Liver (tissue), 9 donors: ENCODE results near the gene VWA5B2. TPM values are rescaled to one million over a fixed set of nuclear protein-coding genes. Genes with fewer than 3 reads are reported as not detected.

Experiments used
- DNase-seq: peaks from one replicate; pipeline ENCODE4 v3.0.0-alpha.2; 2017; ENCODE audit warnings: low spot score
- H3K27ac ChIP-seq, 2 donors: one replicate each; pipeline ENCODE4 v1.7.0; 2013; ENCODE audit warnings: inconsistent platforms in 2 of 2, low read length in 2 of 2, control low read depth in 1 of 2, low read depth in 1 of 2, mild to moderate bottlenecking in 1 of 2
- H3K27me3 ChIP-seq, 4 donors: one replicate each; pipeline versions ENCODE4 v1.6.1 to v1.7.0; 2013; ENCODE audit warnings: low read length in 3 of 4, inconsistent platforms in 1 of 4, mild to moderate bottlenecking in 1 of 4, moderate library complexity in 1 of 4; ENCODE audit not compliant: control insufficient read depth in 4 of 4, insufficient read depth in 4 of 4
- H3K36me3 ChIP-seq, 4 donors: one replicate each; pipeline versions ENCODE4 v1.6.1 to v1.7.0; 2013; ENCODE audit warnings: low read length in 3 of 4, mild to moderate bottlenecking in 3 of 4, low read depth in 1 of 4, moderate library complexity in 1 of 4; ENCODE audit not compliant: control insufficient read depth in 4 of 4, insufficient read depth in 3 of 4
- H3K4me1 ChIP-seq, 4 donors: one replicate each; pipeline versions ENCODE4 v1.6.1 to v1.7.0; 2013; ENCODE audit warnings: low read length in 3 of 4, mild to moderate bottlenecking in 3 of 4, moderate library complexity in 1 of 4; ENCODE audit not compliant: control insufficient read depth in 4 of 4, insufficient read depth in 4 of 4
- H3K4me3 ChIP-seq, 3 donors: one replicate each; pipeline versions ENCODE4 v1.6.1 to v1.7.0; 2013; ENCODE audit warnings: low read length in 3 of 3, control low read depth in 1 of 3, low read depth in 1 of 3, mild to moderate bottlenecking in 1 of 3
- H3K9ac ChIP-seq, 2 donors: one replicate each; pipeline ENCODE4 v1.7.0; 2013; ENCODE audit warnings: low read length in 2 of 2, mild to moderate bottlenecking in 2 of 2, moderate library complexity in 2 of 2, control low read depth in 1 of 2, low read depth in 1 of 2
- H3K9me3 ChIP-seq, 4 donors: one replicate each; pipeline versions ENCODE4 v1.6.1 to v1.7.0; 2013; ENCODE audit warnings: low read length in 3 of 4; ENCODE audit not compliant: control insufficient read depth in 4 of 4
- EGR1 ChIP-seq, 2 donors: IDR thresholded peaks; 2 replicates each; pipeline ENCODE4 v1.6.1; 2016 to 2018; ENCODE audit warnings: antibody characterized with exemption in 2 of 2, low read depth in 2 of 2
- GABPA ChIP-seq, 2 donors: IDR thresholded peaks in 1 of 2; conservative IDR thresholded peaks in 1 of 2; 2 replicates each; pipeline ENCODE4 v1.6.1; 2016; ENCODE audit warnings: antibody characterized with exemption in 2 of 2, mild to moderate bottlenecking in 1 of 2, moderate library complexity in 1 of 2
- HNF4A ChIP-seq, 2 donors: conservative IDR thresholded peaks; 2 replicates each; pipeline ENCODE4 v1.6.1; 2016; ENCODE audit warnings: antibody characterized with exemption in 2 of 2, mild to moderate bottlenecking in 2 of 2
- HNF4G ChIP-seq: IDR thresholded peaks from 2 replicates; pipeline ENCODE4 v1.6.1; 2016; ENCODE audit warnings: antibody characterized with exemption
- JUND ChIP-seq, 2 donors: IDR thresholded peaks; 2 replicates each; pipeline ENCODE4 v1.6.1; 2016; ENCODE audit warnings: antibody characterized with exemption in 2 of 2
- NR2F2 ChIP-seq: IDR thresholded peaks from 2 replicates; pipeline ENCODE4 v1.6.1; 2016; ENCODE audit warnings: antibody characterized with exemption
- RAD21 ChIP-seq, 2 donors: IDR thresholded peaks; 2 replicates each; pipeline ENCODE4 v1.6.1; 2016; ENCODE audit warnings: antibody characterized with exemption in 2 of 2, mild to moderate bottlenecking in 2 of 2
- RXRA ChIP-seq, 2 donors: IDR thresholded peaks; 2 replicates each; pipeline ENCODE4 v1.6.1; 2017 to 2018; ENCODE audit warnings: antibody characterized with exemption in 2 of 2, mild to moderate bottlenecking in 1 of 2
- SP1 ChIP-seq: IDR thresholded peaks from 2 replicates; pipeline ENCODE4 v1.6.1; 2018; ENCODE audit warnings: antibody characterized with exemption, mild to moderate bottlenecking
- TAF1 ChIP-seq: conservative IDR thresholded peaks from 2 replicates; pipeline ENCODE4 v1.6.1; 2016; ENCODE audit warnings: antibody characterized with exemption, mild to moderate bottlenecking
- WGBS: extraction: QIAGEN DNeasy Blood & Tissue Kit; methylation state at CpG from one replicate; pipeline ENCODE4 v1.1.7; 2013; 5-methylcytosine and 5-hydroxymethylcytosine counted together
- polyA plus RNA-seq, 2 donors: library from polyadenylated mRNA; stranded (reverse) in 1 of 2; unstranded in 1 of 2; fragments of 200-250 nt in 1 of 2; fragments of >200 nt in 1 of 2; fragmentation: Nextera tagmentation in 1 of 2; extraction: Ambion mirVana in 1 of 2; gene quantifications; one replicate each; pipeline versions ENCODE4 v1.2.1 to v1.2.3, GENCODE V29; 2013 to 2015
- total RNA-seq, 2 donors: library from RNA; depleted of rRNA; stranded (reverse); fragments of >200 nt; gene quantifications; one replicate each; pipeline ENCODE4 v1.2.3, GENCODE V29; 2014
- TF ChIP-seq, protein P1 (sequence below): IDR thresholded peaks from 2 replicates; pipeline ENCODE4 v1.6.1; 2016; ENCODE audit warnings: antibody characterized with exemption
- TF ChIP-seq, protein P2 (sequence below): IDR thresholded peaks from 2 replicates; pipeline ENCODE4 v1.6.1; 2016; ENCODE audit warnings: antibody characterized with exemption, mild to moderate bottlenecking
- TF ChIP-seq, protein P3 (sequence below): fragments of 150-350 bp; IDR thresholded peaks from 2 replicates; pipeline ENCODE4 v1.5.1; 2017; ENCODE audit warnings: improper control_type of control experiment, low read depth, low read length; ENCODE audit not compliant: missing input control
- donor health status: healthy.
- donor health status: healthy.
- donor health status: healthy.
- donor health status: healthy.
- donor health status: healthy.

VWA5B2 gene
- total and polyA plus RNA-seq, 4 donors = under 0.01 to 0.14 (median 0.08) TPM; not detected in 1

DNA sequence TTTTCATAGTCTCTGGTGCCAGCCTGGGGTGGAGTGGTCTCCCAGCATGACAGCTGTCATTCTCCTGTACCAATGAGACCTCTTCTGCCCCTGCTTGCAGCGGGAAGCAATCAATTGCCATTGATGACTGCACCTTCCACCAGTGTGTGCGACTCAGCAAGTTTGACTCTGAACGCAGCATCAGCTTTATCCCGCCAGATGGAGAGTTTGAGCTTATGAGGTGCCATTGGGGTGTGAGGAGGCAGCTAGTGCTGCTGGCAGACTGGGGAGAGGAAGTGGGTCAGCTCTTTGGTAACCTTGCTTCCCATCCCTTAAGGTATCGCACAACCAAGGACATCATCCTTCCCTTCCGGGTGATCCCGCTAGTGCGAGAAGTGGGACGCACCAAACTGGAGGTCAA, 47.8 kb upstream of the VWA5B2 start:
- peaks cover 20 to 70% (median 46%) of the 10 kb centered on the region in 4 donors for H3K36me3 ChIP-seq
- H3K27ac ChIP-seq = no peak overlapping the region
- H3K9me3 ChIP-seq = no peaks in the 10 kb centered on the region
- H3K4me1 ChIP-seq = peaks cover 5 to 21% (median 15%) of the 10 kb centered on the region in 4 donors
- TF ChIP-seq HNF4G (no peak), HNF4A (conservative IDR thresholded peaks at IDR 0.05) (no peak), NR2F2 (no peak), TAF1 (no peak), RAD21 (IDR thresholded peaks at IDR 0.05) (no peak), GABPA (IDR thresholded peaks at IDR 0.05 in 1 of 2, conservative IDR thresholded peaks at IDR 0.05 in 1 of 2) (no peak), JUND (IDR thresholded peaks at IDR 0.05) (no peak), EGR1 (IDR thresholded peaks at IDR 0.05; ENCODE audit: low read depth in 2 of 2) (no peak), RXRA (IDR thresholded peaks at IDR 0.05) (no peak), SP1 (no peak)
- TF ChIP-seq, protein P1, sequence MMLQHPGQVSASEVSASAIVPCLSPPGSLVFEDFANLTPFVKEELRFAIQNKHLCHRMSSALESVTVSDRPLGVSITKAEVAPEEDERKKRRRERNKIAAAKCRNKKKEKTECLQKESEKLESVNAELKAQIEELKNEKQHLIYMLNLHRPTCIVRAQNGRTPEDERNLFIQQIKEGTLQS = no peak
- TF ChIP-seq, protein P2, sequence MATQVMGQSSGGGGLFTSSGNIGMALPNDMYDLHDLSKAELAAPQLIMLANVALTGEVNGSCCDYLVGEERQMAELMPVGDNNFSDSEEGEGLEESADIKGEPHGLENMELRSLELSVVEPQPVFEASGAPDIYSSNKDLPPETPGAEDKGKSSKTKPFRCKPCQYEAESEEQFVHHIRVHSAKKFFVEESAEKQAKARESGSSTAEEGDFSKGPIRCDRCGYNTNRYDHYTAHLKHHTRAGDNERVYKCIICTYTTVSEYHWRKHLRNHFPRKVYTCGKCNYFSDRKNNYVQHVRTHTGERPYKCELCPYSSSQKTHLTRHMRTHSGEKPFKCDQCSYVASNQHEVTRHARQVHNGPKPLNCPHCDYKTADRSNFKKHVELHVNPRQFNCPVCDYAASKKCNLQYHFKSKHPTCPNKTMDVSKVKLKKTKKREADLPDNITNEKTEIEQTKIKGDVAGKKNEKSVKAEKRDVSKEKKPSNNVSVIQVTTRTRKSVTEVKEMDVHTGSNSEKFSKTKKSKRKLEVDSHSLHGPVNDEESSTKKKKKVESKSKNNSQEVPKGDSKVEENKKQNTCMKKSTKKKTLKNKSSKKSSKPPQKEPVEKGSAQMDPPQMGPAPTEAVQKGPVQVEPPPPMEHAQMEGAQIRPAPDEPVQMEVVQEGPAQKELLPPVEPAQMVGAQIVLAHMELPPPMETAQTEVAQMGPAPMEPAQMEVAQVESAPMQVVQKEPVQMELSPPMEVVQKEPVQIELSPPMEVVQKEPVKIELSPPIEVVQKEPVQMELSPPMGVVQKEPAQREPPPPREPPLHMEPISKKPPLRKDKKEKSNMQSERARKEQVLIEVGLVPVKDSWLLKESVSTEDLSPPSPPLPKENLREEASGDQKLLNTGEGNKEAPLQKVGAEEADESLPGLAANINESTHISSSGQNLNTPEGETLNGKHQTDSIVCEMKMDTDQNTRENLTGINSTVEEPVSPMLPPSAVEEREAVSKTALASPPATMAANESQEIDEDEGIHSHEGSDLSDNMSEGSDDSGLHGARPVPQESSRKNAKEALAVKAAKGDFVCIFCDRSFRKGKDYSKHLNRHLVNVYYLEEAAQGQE = no peak
- TF ChIP-seq, protein P3, sequence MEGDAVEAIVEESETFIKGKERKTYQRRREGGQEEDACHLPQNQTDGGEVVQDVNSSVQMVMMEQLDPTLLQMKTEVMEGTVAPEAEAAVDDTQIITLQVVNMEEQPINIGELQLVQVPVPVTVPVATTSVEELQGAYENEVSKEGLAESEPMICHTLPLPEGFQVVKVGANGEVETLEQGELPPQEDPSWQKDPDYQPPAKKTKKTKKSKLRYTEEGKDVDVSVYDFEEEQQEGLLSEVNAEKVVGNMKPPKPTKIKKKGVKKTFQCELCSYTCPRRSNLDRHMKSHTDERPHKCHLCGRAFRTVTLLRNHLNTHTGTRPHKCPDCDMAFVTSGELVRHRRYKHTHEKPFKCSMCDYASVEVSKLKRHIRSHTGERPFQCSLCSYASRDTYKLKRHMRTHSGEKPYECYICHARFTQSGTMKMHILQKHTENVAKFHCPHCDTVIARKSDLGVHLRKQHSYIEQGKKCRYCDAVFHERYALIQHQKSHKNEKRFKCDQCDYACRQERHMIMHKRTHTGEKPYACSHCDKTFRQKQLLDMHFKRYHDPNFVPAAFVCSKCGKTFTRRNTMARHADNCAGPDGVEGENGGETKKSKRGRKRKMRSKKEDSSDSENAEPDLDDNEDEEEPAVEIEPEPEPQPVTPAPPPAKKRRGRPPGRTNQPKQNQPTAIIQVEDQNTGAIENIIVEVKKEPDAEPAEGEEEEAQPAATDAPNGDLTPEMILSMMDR = no peak
- DNase-seq = no peak
- H3K9ac ChIP-seq = no peak overlapping the region
- 95% methylated on average over 9 of the region's 9 CpGs for WGBS
- H3K27me3 ChIP-seq = no peaks in the 10 kb centered on the region
- H3K4me3 ChIP-seq = no peak overlapping the region

DNA sequence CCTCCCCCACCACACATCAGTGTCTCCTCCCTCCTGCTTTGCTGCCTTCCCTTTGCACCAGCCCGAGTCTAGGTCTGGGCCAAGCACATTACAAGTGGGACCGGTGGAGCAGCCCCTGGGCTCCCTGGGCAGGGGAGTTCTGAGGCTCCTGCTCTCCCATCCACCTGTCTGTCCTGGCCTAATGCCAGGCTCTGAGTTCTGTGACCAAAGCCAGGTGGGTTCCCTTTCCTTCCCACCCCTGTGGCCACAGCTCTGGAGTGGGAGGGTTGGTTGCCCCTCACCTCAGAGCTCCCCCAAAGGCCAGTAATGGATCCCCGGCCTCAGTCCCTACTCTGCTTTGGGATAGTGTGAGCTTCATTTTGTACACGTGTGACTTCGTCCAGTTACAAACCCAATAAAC, 45.7 kb upstream of the VWA5B2 start:
- Histone ChIP-seq H3K27ac (no peak overlapping the region), H3K36me3 (peaks cover 21 to 64% (median 50%) of the 10 kb centered on the region in 4 donors), H3K4me1 (peaks cover 2 to 25% (median 21%) of the 10 kb centered on the region in 4 donors), H3K4me3 (no peak overlapping the region), H3K9me3 (no peaks in the 10 kb centered on the region), H3K9ac (no peak overlapping the region), H3K27me3 (no peaks in the 10 kb centered on the region)
- TF ChIP-seq GABPA (IDR thresholded peaks at IDR 0.05 in 1 of 2, conservative IDR thresholded peaks at IDR 0.05 in 1 of 2) = no peak
- TF ChIP-seq, protein P1 = no peak
- no peak for TF ChIP-seq HNF4A (conservative IDR thresholded peaks at IDR 0.05)
- TF ChIP-seq EGR1 (IDR thresholded peaks at IDR 0.05; ENCODE audit: low read depth in 2 of 2) = no peak
- TF ChIP-seq HNF4G = no peak
- DNase-seq = no peak
- WGBS = 90% methylated on average over 5 of the region's 5 CpGs
